ES-I3 (cell line): ENCODE measurements around the gene CPXM2.

Experiments used
- H3K36me3 ChIP-seq: 2 replicates; pipeline ENCODE4 v1.6.1; 2013; ENCODE audit warnings: mild to moderate bottlenecking, low read length, control low read depth, moderate library complexity; ENCODE audit not compliant: insufficient read depth
- H3K4me1 ChIP-seq: 2 replicates; pipeline ENCODE4 v1.6.1; 2013; ENCODE audit warnings: mild to moderate bottlenecking, control low read depth, low read length; ENCODE audit not compliant: insufficient read depth
- H3K9ac ChIP-seq: 2 replicates; pipeline ENCODE4 v1.6.1; 2013; ENCODE audit warnings: low read depth, mild to moderate bottlenecking, low read length, moderate library complexity
- H3K9me3 ChIP-seq: 2 replicates; pipeline ENCODE4 v1.6.1; 2013; ENCODE audit warnings: mild to moderate bottlenecking, low read length, moderate library complexity; ENCODE audit not compliant: control insufficient read depth, insufficient read depth

CPXM2 gene

DNA sequence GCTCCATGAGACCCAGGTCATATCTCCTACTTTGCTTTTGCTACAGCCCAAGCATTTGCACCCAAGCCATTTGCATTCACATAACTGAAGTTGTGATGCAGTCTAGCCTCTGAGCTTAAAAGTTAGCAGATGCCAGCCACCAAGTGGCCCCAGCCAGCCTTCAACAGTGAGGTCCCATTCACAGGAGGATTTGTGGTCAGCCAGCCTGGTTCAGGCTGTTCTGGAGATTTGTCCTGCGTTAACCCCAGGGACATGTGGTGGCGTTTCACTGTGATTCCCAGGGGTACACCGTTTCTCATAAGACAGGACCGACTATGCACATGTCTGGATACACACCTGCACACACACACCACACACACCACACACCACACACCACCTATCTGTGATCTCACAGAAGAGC is 174.3 kb downstream of the CPXM2 start:
- Histone ChIP-seq H3K4me1 (no peaks in the 10 kb centered on the region), H3K9me3 (no peaks in the 10 kb centered on the region; the same call in 1 of the 2 replicates), H3K36me3 (no peaks in the 10 kb centered on the region), H3K9ac (no peak overlapping the region)

DNA sequence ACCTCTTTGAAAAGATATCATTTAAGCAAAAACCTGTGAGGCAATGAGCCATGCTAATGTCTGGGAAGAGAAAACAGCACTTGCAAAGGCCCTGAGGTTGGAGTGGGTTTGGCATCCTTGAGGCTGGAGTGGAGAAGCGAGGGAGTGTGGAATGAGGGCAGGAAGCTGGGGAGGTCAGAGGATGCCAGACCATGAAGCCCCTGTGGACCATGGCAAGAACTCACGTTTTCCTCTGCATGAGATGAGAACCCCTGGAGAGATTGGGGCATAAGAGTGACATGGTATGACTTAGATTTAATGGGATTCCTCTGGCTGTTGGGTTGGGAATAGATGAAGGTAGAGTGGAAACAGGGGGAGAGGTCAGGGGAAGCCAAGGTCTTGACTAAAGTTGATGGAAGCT is 176.1 kb downstream of the CPXM2 start:
- no peaks in the 10 kb centered on the region for H3K4me1 ChIP-seq
- no peak overlapping the region for H3K9ac ChIP-seq
- no peaks in the 10 kb centered on the region; the same call in 1 of the 2 replicates for H3K9me3 ChIP-seq
- no peaks in the 10 kb centered on the region for H3K36me3 ChIP-seq

DNA sequence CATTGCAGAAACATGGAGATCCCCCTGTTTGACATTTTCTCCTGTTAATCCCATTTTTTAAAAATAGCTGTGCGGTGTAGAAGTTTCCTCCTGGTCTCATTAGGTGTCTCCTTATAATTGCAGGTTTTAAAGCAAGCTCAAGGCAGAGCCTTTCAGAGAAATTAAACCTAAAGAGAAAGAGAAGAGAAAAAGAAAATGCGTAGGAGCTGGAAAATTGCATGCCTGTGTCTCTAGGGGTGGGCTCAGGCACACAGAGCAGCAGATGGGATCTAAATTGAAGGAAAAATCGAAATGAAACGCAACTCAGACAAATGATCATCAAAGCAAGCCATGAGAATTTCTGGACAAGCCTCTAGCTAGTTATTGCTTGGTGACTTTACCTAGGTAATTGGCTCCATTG is 185.4 kb downstream of the CPXM2 start:
- Histone ChIP-seq H3K9me3 (no peaks in the 10 kb centered on the region), H3K9ac (no peak overlapping the region), H3K4me1 (no peaks in the 10 kb centered on the region), H3K36me3 (no peaks in the 10 kb centered on the region)

DNA sequence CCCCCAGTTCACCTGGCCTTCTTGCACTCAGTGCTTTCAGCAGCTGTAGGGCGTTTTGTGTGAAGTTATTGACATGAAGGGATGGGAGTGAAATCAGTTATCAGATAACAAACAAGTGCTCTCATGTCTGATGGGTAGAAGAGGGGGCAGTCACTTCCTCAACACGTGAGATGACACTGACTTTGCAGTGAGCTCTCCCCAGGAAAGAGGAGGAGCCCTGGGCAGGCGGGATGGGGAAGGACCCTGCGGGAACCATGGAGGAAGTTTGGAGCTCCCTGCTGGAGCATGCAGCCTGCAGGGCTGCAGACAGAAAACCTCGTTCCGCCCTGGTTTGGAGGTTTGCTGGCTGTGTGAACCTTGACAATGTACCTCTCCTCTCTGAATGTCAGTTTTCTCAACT is 186.8 kb downstream of the CPXM2 start:
- no peaks in the 10 kb centered on the region for H3K36me3 ChIP-seq
- H3K4me1 ChIP-seq = no peaks in the 10 kb centered on the region
- no peak overlapping the region for H3K9ac ChIP-seq
- no peaks in the 10 kb centered on the region for H3K9me3 ChIP-seq

DNA sequence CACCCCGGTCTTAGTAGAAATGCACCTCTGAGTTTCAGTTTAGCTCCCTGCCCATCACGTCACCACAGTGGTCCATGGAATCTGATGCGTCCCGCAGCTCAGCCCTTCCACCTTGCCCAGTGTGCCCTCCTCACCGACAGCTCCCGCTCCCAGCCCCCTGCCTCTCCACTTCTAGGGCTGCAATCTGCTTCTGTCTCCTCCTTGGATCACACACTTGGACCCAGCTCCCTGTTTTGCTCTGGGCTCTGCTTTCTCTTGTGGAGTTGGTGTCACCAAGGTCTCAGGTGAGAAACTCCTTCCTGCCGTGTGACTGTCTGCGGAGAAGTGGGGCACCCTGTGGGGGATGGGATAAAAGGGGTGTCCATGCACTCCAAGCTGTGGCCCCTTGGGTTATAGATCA is 187.5 kb downstream of the CPXM2 start:
- no peaks in the 10 kb centered on the region for H3K36me3 ChIP-seq
- no peak overlapping the region for H3K9ac ChIP-seq
- H3K4me1 ChIP-seq = no peaks in the 10 kb centered on the region
- no peaks in the 10 kb centered on the region for H3K9me3 ChIP-seq

DNA sequence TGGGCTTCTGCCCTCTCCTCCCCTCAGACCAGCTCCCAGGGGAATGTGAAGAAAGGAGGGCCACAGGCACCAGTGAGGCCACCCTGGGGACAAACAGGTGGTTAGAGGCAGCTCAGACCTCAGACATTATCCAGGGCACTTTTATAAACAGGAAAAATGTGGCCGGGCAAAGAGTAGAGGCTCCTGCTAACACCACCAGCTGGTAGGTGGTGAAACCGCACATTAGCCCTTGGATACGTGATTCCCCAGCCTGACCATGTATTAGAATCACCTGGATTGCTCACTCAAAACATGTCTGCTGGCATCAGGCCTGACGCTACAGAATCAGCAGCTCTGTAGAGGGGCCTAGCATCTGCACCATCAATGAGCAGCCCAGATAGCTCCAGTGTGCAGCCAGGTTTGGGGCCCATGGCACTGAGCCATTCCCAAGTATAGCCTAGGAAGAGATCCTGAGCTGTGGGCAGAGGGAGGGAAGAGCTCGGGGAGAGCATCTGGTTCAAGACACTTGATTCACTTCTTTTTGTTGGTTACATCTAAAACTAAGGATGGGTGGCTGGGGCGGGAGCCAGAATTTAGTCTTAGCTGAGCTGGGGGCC is 188.3 kb downstream of the CPXM2 start:
- Histone ChIP-seq H3K4me1 (no peaks in the 10 kb centered on the region), H3K9me3 (no peaks in the 10 kb centered on the region), H3K9ac (no peak overlapping the region), H3K36me3 (no peaks in the 10 kb centered on the region)
